ENCODE measurements around the gene SKA1.

SKA1 gene

GRCh38 chr18:50374753-50375391, at the start of gene SKA1:
Gene SKA1, plus strand, starts transcription at chr18:50375046. Its CDS starts 785 bp downstream, at chr18:50375831.
- peak; percentile 97 for DNase-seq (ENCODE audit: low read depth)
- H3K9me3 ChIP-seq (ENCODE audit: control insufficient read depth, low read length) = peaks cover 6% of the 10 kb centered on the region

DNA sequence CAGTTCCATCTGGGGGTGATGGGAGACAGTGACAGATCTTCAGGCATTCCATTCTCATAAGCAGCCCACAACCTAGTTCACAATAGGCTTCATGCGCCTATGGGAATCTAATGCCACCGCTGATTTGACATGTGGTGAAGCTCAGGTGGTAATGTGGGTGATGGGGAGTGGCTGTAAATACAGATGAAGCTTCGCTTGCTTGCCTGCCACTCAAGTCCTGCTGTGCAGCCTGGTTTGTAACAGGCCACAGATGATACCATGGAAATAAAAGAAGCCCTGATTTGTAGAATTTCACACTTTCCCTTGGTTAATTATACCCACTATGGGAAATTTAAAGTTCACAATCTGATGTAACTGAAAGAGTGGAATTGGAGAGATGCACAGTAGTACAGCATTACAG, 46.9 kb upstream of the SKA1 start:
- Histone ChIP-seq H3K4me3 (ENCODE audit: low read length) (no peak overlapping the region), H3K9me3 (ENCODE audit: control insufficient read depth, low read length) (peaks cover 5% of the 10 kb centered on the region), H3K36me3 (ENCODE audit: control insufficient read depth, insufficient read depth, low read length, severe bottlenecking) (no peaks in the 10 kb centered on the region), H3K27me3 (replicated peaks; ENCODE audit: control insufficient read depth, insufficient read depth, low read length) (peaks cover 13% of the 10 kb centered on the region), H3K9ac (ENCODE audit: low read length) (no peak overlapping the region), H3K4me1 (ENCODE audit: control insufficient read depth, insufficient read depth, low read length) (no peaks in the 10 kb centered on the region)
- DNase-seq (ENCODE audit: low read depth) = no peak

More at GRCh38 chr18:50374753-50375391, at the start of gene SKA1:
- Histone ChIP-seq H3K36me3 (ENCODE audit: control insufficient read depth, insufficient read depth, low read length, severe bottlenecking) (no peaks in the 10 kb centered on the region), H3K4me3 (ENCODE audit: low read length) (peak within 1 kb of the TSS; percentile 89), H3K27me3 (replicated peaks; ENCODE audit: control insufficient read depth, insufficient read depth, low read length) (no peaks in the 10 kb centered on the region), H3K9ac (ENCODE audit: low read length) (peak within 1 kb of the TSS; percentile 84), H3K4me1 (ENCODE audit: control insufficient read depth, insufficient read depth, low read length) (peaks cover 11% of the 10 kb centered on the region)

GRCh38 chr18:50330176-50330575, 44.7 kb upstream of the SKA1 start:
- DNase-seq (ENCODE audit: low read depth) = no peak
- H3K9me3 ChIP-seq (ENCODE audit: control insufficient read depth, low read length) = peaks cover 5% of the 10 kb centered on the region
- no peaks in the 10 kb centered on the region for H3K36me3 ChIP-seq (ENCODE audit: control insufficient read depth, insufficient read depth, low read length, severe bottlenecking)
- H3K27me3 ChIP-seq (replicated peaks; ENCODE audit: control insufficient read depth, insufficient read depth, low read length) = peaks cover 13% of the 10 kb centered on the region
- no peaks in the 10 kb centered on the region for H3K4me1 ChIP-seq (ENCODE audit: control insufficient read depth, insufficient read depth, low read length)
- no peak overlapping the region for H3K9ac ChIP-seq (ENCODE audit: low read length)
- H3K4me3 ChIP-seq (ENCODE audit: low read length) = no peak overlapping the region

GRCh38 chr18:50331691-50332090, 43.2 kb upstream of the SKA1 start:
- DNase-seq (ENCODE audit: low read depth) = no peak
- Histone ChIP-seq H3K4me1 (ENCODE audit: control insufficient read depth, insufficient read depth, low read length) (no peaks in the 10 kb centered on the region), H3K27me3 (replicated peaks; ENCODE audit: control insufficient read depth, insufficient read depth, low read length) (peaks cover 17% of the 10 kb centered on the region), H3K9me3 (ENCODE audit: control insufficient read depth, low read length) (peaks cover 5% of the 10 kb centered on the region), H3K9ac (ENCODE audit: low read length) (no peak overlapping the region), H3K36me3 (ENCODE audit: control insufficient read depth, insufficient read depth, low read length, severe bottlenecking) (no peaks in the 10 kb centered on the region), H3K4me3 (ENCODE audit: low read length) (no peak overlapping the region)

- Histone ChIP-seq H3K4me3 (ENCODE audit: low read length) (no peak overlapping the region), H3K9me3 (ENCODE audit: control insufficient read depth, low read length) (peaks cover 5% of the 10 kb centered on the region), H3K4me1 (ENCODE audit: control insufficient read depth, insufficient read depth, low read length) (no peaks in the 10 kb centered on the region), H3K27me3 (replicated peaks; ENCODE audit: control insufficient read depth, insufficient read depth, low read length) (peaks cover 34% of the 10 kb centered on the region), H3K36me3 (ENCODE audit: control insufficient read depth, insufficient read depth, low read length, severe bottlenecking) (no peaks in the 10 kb centered on the region), H3K9ac (ENCODE audit: low read length) (no peak overlapping the region)
- no peak for DNase-seq (ENCODE audit: low read depth)
These were observed 40.2 kb upstream of the SKA1 start for GRCh38 chr18:50334546-50335152.

DNA sequence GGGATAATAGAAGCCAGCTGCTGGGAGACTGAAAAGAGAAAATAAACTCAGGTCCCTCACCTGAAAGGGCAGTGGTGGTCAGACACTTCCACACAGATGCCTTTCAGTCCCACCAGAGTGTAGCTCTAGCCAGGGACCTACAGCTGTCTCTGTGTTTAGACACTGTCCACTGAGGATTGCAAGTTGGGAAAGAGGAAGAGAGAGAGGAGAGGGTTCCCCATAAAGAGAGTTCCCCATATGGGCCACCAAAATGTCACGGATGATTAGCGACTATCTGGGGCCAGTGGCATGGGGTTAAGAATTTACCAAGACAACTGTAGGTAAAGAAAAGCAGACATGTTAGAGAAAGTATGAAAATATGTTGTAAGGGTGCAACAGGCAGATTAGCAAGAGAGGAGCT, 36.7 kb upstream of the SKA1 start:
- Histone ChIP-seq H3K9ac (ENCODE audit: low read length) (no peak overlapping the region), H3K9me3 (ENCODE audit: control insufficient read depth, low read length) (no peaks in the 10 kb centered on the region), H3K36me3 (ENCODE audit: control insufficient read depth, insufficient read depth, low read length, severe bottlenecking) (no peaks in the 10 kb centered on the region), H3K4me1 (ENCODE audit: control insufficient read depth, insufficient read depth, low read length) (no peaks in the 10 kb centered on the region), H3K4me3 (ENCODE audit: low read length) (no peak overlapping the region), H3K27me3 (replicated peaks; ENCODE audit: control insufficient read depth, insufficient read depth, low read length) (peaks cover 29% of the 10 kb centered on the region)
- no peak for DNase-seq (ENCODE audit: low read depth)

DNA sequence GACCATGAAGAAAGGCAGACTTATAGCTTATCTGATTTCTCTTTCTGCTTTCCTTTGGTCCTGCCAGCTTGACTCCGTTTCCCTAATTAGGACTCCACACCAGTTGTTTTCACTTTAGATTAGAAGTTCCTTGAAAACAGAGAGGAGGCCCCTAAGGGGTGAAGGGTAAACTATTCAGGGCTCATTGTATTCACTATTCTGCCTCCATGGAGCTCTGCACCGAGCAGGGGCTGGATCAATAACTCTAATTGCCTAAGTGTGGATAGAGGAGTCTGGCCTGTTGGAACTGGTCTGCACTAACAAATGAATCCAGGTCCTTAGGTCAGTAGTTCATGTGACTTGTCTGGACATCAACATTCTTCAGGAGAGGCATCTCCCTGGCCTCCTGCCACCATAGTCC, 36.1 kb upstream of the SKA1 start:
- Histone ChIP-seq H3K9me3 (ENCODE audit: control insufficient read depth, low read length) (no peaks in the 10 kb centered on the region), H3K4me3 (ENCODE audit: low read length) (no peak overlapping the region), H3K36me3 (ENCODE audit: control insufficient read depth, insufficient read depth, low read length, severe bottlenecking) (no peaks in the 10 kb centered on the region), H3K4me1 (ENCODE audit: control insufficient read depth, insufficient read depth, low read length) (no peaks in the 10 kb centered on the region), H3K9ac (ENCODE audit: low read length) (no peak overlapping the region), H3K27me3 (replicated peaks; ENCODE audit: control insufficient read depth, insufficient read depth, low read length) (peaks cover 29% of the 10 kb centered on the region)
- no peak for DNase-seq (ENCODE audit: low read depth)

- Histone ChIP-seq H3K9me3 (ENCODE audit: control insufficient read depth, low read length) (no peaks in the 10 kb centered on the region), H3K36me3 (ENCODE audit: control insufficient read depth, insufficient read depth, low read length, severe bottlenecking) (no peaks in the 10 kb centered on the region), H3K4me1 (ENCODE audit: control insufficient read depth, insufficient read depth, low read length) (no peaks in the 10 kb centered on the region), H3K4me3 (ENCODE audit: low read length) (no peak overlapping the region), H3K27me3 (replicated peaks; ENCODE audit: control insufficient read depth, insufficient read depth, low read length) (peaks cover 29% of the 10 kb centered on the region), H3K9ac (ENCODE audit: low read length) (no peak overlapping the region)
- no peak for DNase-seq (ENCODE audit: low read depth)
These were observed 34.8 kb upstream of the SKA1 start for GRCh38 chr18:50340078-50340477.

GRCh38 chr18:50341443-50341842, 33.4 kb upstream of the SKA1 start:
- no peaks in the 10 kb centered on the region for H3K4me1 ChIP-seq (ENCODE audit: control insufficient read depth, insufficient read depth, low read length)
- H3K9ac ChIP-seq (ENCODE audit: low read length) = no peak overlapping the region
- no peaks in the 10 kb centered on the region for H3K9me3 ChIP-seq (ENCODE audit: control insufficient read depth, low read length)
- H3K4me3 ChIP-seq (ENCODE audit: low read length) = no peak overlapping the region
- H3K36me3 ChIP-seq (ENCODE audit: control insufficient read depth, insufficient read depth, low read length, severe bottlenecking) = no peaks in the 10 kb centered on the region
- H3K27me3 ChIP-seq (replicated peaks; ENCODE audit: control insufficient read depth, insufficient read depth, low read length) = peaks cover 26% of the 10 kb centered on the region
- DNase-seq (ENCODE audit: low read depth) = no peak

DNA sequence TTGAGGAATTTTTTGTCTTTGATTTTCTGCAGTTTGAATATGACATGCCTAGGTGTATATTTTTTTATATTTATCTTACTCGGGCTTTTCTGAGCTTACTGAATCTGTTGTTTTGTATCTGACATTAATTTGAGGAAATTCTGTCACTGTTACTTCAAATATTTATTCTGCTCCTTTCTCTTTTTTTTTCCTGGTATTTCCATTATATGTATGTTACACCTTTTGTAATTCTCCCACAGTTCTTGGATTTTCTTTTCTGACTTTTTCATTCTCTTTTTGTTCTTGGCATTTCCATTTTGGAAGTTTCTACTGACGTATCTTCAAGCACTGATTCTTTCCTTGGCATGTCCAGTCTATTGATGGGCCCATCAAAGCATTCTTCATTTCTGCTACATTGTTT, 24.1 kb upstream of the SKA1 start:
- no peak for DNase-seq (ENCODE audit: low read depth)
- H3K9ac ChIP-seq (ENCODE audit: low read length) = no peak overlapping the region
- H3K4me1 ChIP-seq (ENCODE audit: control insufficient read depth, insufficient read depth, low read length) = no peaks in the 10 kb centered on the region
- no peaks in the 10 kb centered on the region for H3K36me3 ChIP-seq (ENCODE audit: control insufficient read depth, insufficient read depth, low read length, severe bottlenecking)
- H3K27me3 ChIP-seq (replicated peaks; ENCODE audit: control insufficient read depth, insufficient read depth, low read length) = peaks cover 4% of the 10 kb centered on the region
- no peaks in the 10 kb centered on the region for H3K9me3 ChIP-seq (ENCODE audit: control insufficient read depth, low read length)
- H3K4me3 ChIP-seq (ENCODE audit: low read length) = no peak overlapping the region

DNA sequence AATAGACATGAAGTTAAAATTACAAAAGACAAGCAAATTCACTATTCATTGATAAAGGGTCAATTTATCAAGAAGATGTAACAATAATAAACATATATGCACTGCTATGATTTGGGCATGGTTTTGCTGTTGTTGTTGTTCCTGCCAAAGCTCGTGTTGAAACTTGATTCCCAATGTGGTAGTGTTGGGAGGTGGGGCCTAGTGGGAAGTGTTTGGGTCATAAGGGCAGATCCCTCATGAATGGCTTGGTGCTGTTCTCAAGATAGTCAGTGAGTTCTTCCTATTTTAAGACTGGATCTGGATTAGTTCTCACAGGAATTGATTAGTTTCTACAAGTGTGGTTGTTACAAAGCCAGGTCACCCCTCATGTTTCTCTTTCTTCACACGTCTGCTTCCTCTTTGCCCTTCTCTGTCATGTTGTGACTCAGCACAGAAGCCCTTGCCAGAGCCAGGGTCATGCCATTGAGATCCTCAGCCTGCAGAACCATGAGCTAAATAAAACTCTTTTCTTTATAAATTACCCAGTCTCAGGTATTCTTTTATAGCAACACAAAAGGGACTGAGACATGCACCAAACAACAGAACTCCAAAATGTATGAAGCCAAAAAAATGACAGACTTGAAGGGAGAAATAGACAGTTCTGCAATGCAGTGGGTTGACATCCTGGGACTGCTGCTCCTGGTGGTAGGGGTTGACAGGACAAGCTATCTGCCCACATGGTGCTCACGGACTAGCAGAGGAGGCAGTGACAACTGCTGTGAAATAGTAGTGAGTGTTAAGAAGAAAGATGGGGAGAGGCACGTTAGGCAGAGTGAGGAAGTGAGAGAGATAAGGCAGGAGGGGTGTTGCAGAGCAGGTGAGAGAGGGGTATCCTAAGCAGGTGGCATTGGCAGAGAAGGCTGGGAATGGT, 18.6 kb upstream of the SKA1 start:
- H3K4me3 ChIP-seq (ENCODE audit: low read length) = no peak overlapping the region
- H3K9ac ChIP-seq (ENCODE audit: low read length) = no peak overlapping the region
- H3K9me3 ChIP-seq (ENCODE audit: control insufficient read depth, low read length) = no peaks in the 10 kb centered on the region
- H3K27me3 ChIP-seq (replicated peaks; ENCODE audit: control insufficient read depth, insufficient read depth, low read length) = peaks cover 19% of the 10 kb centered on the region
- DNase-seq (ENCODE audit: low read depth) = no peak
- no peaks in the 10 kb centered on the region for H3K36me3 ChIP-seq (ENCODE audit: control insufficient read depth, insufficient read depth, low read length, severe bottlenecking)
- H3K4me1 ChIP-seq (ENCODE audit: control insufficient read depth, insufficient read depth, low read length) = peaks cover 9% of the 10 kb centered on the region
